Suppressor macrophage treated with lipopolysaccharide for 1 hour (primary cell): ENCODE data around the gene HLA-DRB1.
A peak's percentile ranks its signal among the peaks of the same experiment; 100 is the strongest.
"Not testable (repeated sequence)": the region's sequence is repeated elsewhere in the genome, so short reads cannot be mapped to it uniquely, and the experiment has no call there.

Experiments used
- DNase-seq, 3 donors: peaks; one replicate each; pipeline ENCODE4 v3.0.0-alpha.2; 2020 to 2022

The HLA-DRB1 gene

GRCh38 chr6:32589596-32590449, at the start of gene HLA-DRB1:
TSS of gene HLA-DRB1 (minus strand) at chr6:32589848. CDS start at chr6:32589742, 106 bp downstream.
- DNase-seq = peak; percentile 69 to 79 (median 78)

GRCh38 chr6:32638532-32639219, 49.0 kb upstream of the HLA-DRB1 start:
- DNase-seq = no peak

DNA sequence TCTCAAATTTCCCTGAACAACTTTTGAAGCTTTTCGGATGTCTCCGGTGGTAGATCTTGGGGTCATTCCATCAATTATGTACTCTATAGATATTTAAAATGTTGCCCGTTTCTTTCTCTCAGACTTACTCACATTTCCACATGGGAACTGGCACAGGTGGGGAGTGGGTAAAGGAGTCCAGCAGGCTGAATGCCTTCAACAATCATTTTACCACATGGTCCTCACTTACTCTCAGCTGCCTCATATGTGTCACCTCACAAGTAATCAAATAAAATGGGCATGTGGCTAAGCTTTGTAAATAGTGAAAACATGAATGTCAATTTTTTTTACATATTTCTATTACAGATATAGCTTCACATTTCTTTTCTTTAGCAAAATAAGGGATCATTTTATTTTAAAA, 48.2 kb upstream of the HLA-DRB1 start:
- DNase-seq = no peak

GRCh38 chr6:32637219-32637880, 47.7 kb upstream of the HLA-DRB1 start, which contains the start of gene HLA-DQA1:
TSS of gene HLA-DQA1 (plus strand) at chr6:32637406. CDS start at chr6:32637459, 53 bp downstream.
- DNase-seq = peak; percentile 81 to 83 (median 82)

DNA sequence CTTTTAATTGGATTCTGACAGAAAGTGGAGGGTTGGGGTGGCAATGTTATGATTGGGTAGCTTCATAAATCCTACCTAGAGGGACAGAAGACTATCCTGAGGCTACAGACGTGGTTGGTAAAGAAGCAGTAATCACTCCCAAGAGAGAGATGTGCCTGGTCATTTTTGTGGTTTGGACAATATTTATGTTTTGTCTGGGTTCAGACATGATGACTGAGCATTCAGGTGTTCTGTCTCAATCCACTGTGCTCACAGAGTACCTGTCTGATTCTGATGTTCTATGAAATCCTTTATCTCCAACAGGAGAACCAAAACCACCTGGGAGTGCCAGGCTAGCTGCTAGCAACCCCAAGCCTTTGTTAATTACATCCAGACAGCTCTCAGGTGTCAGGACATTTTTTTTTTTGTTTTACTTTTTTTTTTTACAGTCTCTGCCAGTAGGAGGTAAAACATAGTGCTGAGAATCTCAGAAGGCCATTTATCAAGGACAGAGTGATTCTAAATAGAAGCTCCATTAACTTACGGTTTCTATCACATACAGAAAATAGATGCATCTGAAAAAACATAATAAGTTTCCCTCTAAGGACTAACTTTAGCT, 46.0 kb upstream of the HLA-DRB1 start:
- no peak for DNase-seq

- not testable (repeated sequence) for DNase-seq
These were observed 40.1 kb upstream of the HLA-DRB1 start for GRCh38 chr6:32629793-32630192.

DNA sequence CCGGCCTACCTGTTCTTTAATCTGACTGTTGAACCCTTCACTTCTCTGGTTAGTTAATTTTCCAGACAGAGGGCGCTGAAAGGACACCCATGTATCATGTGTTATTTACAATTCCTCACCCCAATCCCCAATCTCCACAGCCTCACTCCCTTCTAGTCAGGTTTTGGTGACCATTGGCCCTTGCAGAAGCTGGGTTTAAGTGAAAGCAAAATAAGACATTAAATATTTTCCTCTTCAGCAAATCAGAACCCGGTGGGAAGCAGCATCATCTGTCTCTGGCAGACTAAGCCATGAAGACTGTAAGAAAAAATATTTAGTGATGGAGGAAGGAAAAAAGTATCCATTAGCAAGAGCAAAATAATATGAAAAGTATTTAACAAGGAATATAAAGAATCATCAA, 38.2 kb upstream of the HLA-DRB1 start:
- DNase-seq = peak in 2 of 3 donors; percentile 69 to 75

DNA sequence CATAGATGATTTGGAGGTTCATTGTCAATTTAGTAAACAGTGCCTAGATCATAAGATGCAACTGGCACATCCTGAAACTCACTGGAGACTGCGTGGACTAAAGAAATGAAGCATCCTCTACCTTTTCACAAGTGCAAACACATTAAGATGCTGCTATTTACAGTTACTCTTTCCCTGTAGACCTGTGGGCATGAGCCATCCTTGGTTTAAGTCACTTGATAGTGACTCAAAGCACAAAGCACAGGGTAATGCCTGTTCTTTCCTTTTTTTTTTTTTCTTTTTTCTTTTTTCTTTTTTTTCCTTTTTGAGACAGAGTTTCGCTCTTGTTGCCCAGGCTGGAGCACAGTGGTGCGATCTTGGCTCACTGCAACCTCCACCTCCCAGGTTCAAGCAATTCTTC, 37.6 kb upstream of the HLA-DRB1 start:
- DNase-seq = peak in 1 of 3 donors; percentile 27

DNA sequence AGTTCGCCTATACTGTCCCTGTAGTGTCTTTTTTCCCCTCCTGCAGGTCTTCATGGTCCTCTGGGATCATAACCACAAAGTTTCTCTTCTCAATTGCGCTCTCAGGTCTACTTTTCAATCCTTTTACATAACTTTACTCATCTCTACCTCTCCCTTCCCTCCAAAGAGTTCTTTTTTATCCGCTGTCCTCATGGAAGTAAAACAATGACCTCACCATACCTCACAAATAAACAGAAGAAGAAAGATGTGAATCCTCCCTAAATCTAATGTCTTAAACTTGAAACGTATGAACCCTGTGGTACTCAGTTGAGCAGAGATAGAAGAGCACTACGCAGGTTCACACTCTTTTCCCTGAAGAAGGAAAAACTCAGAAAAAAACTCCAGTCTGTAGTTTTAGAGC, 35.5 kb upstream of the HLA-DRB1 start:
- DNase-seq = no peak

DNA sequence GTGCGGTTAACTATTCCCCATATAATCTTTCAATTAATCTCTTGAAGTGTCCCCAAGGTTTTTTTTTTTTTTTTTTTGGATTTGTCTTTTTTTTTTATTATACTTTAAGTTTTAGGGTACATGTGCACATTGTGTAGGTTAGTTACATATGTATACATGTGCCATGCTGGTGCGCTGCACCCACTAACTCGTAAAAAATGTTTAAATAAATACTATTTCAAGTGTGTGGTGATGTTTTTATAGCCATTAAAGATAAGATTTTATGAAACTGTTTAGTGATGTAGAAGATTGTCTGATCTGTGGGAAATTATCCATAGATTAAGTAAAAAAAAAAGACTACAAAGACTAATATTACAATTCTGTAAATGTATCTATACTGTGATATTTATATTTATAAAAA, 34.9 kb upstream of the HLA-DRB1 start:
- no peak for DNase-seq

DNA sequence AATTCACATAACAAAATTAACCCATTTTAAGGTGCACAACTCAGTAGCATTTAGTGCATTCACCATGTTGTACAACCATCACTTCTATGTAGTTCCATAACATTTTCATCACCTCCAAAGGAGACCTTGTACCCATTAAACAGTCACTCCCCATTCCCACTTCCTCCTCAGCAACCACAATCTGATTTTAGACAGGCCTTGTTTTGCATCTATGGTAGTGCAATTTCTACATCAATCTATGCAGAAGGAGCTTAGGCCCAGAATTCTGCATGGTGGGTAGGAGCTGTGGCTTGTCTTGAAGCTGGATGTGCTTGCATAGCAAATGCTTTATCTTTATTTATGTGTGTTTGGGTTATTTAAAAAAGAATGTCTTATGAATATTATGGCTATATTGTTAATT, 34.0 kb upstream of the HLA-DRB1 start:
- DNase-seq = peak in 1 of 3 donors; percentile 34

GRCh38 chr6:32622545-32623401, 33.1 kb upstream of the HLA-DRB1 start:
- peak; percentile 75 to 81 (median 79) for DNase-seq

- no peak for DNase-seq
These were observed 31.7 kb upstream of the HLA-DRB1 start for GRCh38 chr6:32621372-32621771.

DNA sequence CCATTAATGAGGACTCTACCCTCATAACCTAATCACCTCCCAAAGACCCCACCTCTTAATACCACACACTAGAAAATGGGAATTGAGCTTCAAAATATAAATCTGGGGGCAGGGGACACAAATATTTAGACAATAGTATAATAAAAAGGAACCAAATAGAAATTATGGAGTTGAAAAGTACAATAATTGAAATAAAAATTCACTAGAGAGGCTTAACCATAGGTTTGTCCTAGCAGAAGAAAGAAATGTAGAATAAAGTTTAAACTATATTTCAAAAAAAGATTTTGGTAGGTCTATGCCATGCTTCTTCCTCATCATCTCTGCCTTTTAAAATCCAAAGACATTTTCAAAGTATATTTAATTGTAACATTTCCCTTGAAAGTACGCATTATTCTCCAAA, 28.1 kb upstream of the HLA-DRB1 start:
- no peak for DNase-seq

DNA sequence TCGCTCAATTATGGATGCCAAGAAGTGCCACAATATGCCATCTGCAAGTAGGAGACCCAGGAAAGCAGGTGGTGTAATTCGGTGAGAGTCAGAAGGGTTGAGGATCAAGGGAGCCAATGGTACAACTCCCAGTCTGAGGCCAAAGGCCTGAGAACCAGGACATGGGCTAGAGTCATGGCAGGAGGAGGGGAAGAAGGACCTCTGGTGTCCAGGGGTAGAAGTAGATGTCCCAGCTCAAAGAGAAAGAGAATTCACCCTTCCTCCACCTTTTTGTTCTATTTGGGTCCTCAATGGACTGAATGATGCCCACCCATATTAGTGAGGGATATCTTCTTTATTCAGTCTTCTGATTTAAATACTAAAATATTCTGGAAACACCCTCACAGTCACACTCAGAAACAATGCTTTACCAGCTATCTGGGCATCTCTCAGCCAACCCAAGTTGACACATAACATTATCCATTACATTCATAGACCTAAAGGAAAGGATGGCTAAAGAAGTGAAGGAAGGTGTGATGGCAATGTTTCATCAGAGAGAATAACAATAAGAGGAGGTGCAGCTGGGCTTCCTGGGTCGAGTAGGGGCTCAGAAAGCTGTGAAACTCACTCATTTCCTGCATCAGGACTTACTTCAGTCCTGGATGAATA, 26.4 kb upstream of the HLA-DRB1 start:
- DNase-seq = no peak

- DNase-seq = no peak
These were observed 24.9 kb upstream of the HLA-DRB1 start for GRCh38 chr6:32614366-32615081.

GRCh38 chr6:32613475-32613874, 23.8 kb upstream of the HLA-DRB1 start:
- DNase-seq = peak in 2 of 3 donors; percentile 43 to 46

GRCh38 chr6:32610682-32611296, 21.1 kb upstream of the HLA-DRB1 start:
- DNase-seq = no peak

DNA sequence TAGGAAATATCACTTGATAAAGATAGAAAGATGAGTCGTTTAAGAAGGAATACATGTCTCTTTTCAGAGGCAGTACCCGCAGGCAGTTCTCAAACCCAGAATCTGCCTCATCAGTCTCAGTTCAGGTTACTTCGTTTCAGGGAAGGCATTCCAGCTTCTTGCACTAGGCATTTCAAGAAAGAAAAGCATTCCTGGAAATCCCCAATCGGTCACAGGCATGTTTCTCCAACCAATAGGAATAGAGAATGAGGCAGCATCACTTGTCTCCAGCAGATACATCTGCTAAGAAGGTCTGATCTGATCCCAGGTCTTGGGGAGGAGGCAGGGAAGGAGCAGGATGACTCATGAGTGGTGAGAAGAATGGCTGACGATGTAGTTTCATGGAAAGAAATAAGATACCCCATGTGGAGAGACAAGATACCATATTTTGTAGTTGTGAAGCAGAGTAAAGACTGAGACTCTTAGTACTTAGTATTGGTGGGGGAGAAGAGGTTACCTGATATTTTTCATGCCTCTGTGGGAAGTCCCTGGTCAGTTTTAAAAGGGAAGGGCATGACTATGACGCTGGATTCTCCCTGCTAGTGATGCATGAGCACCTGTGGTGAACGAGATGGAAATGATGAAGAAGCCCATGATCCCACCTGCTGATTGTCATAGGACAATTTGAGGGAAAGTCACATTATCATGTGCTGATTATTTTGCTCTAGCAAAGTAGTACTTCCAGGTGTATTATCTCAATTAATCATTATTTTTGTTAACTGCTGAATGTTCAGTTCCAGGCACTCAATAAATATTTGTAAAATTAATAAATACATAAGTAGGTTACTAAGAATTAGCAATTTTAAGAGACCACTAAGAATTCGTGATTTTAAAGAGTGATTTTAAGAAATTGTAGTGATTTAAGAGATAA, 20.3 kb upstream of the HLA-DRB1 start:
- peak; percentile 92 to 98 (median 98) for DNase-seq
